ENCODE measurements around the gene ANKRD9. TPM values are rescaled to one million over a fixed set of nuclear protein-coding genes. Genes with fewer than 3 reads are reported as not detected.
A peak's percentile ranks its signal among the peaks of the same experiment; 100 is the strongest.
"Not testable (repeated sequence)": the region's sequence is repeated elsewhere in the genome, so short reads cannot be mapped to it uniquely, and the experiment has no call there.

ANKRD9 gene
- total RNA-seq, 8 experiments from 2014 or later = 1.7 to 12.7 (median 7.6) TPM

DNA sequence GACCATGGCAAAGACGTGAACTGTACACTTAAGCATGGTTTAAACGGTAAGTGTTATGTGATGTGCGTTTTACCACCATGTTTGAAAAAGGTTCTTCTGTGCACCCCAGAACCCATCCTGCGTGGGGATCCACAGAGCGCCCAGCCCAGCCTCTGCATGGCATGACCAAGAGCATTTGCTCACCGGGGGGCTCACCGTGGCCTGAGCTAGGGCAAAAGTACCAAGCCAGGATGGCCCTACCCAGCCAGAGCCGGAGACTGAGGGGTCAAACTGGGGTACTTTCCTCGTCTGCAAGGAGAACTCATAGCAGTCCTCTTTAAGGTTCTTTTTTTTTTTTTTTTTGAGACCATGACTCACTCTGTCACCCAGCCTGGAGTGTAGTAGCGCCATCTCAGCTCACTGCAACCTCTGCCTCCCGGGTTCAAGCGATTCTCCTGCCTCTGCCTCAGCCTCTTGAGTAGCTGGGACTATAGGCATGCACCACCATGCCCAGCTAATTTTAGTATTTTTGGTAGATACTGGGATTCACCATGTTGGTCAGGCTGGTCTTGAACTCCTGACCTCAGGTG, 16.4 kb upstream of the ANKRD9 start:
- in situ Hi-C loops (cut with MboI; ENCODE audit: low pct_unique_long_range_greater_than_20kb in 2 of 9, low sequenced_read_pairs in 9 of 9, unreplicated experiment in 9 of 9) = no loop called here
- H3K4me3 ChIP-seq = no peak overlapping the region
- ATAC-seq (replicated peaks in 6 of 8) = no peak
- H3K27ac ChIP-seq = no peak overlapping the region
- WGBS, 10 experiments = 67 to 100% (median 84%) methylated on average over 2 to 11 of the region's 12 CpGs; no CpG with 5 or more reads in 1 of the 10 experiments
- H3K4me1 ChIP-seq (replicated peaks in 1 of 2) = peaks cover 3% of the 10 kb centered on the region in 2 donors

GRCh38 chr14:102525219-102525928, 15.8 kb upstream of the ANKRD9 start:
- peak overlapping the region; percentile 14 to 44 for H3K27ac ChIP-seq

DNA sequence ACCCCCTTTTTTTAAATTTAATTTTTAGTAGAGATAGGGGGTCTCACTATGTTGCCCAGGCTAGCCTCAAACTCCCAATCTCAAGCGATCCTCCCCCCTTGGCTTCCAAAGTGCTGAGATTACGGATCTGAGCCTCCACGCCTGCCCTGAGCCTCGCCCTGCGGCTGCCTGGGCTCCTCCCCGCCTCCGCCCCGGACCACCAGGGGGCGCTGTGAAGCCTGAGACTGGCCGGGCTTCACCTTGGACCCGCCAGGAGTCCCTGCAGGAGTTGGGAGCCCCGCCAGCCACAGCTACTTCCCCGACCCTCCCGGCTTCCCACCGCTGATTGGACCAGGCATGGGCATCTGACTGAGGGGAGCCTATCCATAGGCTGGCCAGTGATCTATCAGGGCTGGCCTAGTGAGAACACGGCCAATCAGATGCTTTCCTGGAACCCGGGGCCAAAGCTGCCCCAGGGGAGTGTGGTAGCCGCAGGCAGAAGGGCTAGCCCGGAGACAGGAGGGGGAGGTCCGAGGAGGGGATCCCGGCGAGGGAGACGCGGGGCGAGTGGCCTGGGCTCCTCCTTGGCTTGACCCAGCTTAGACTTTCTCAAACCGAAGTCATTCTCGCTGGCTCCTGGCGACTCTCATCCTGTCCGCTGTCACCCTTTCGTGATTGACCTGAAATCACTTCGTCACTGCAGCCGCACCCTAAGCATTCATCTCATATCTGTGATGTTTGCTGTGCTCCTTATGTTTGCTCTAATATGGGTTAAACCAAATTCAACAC, 15.1 kb upstream of the ANKRD9 start:
- in situ Hi-C loops (cut with MboI; ENCODE audit: low pct_unique_long_range_greater_than_20kb in 2 of 9, low sequenced_read_pairs in 9 of 9, unreplicated experiment in 9 of 9) = no loop called here
- 0% methylated on average over 3 to 8 of the region's 32 CpGs; no CpG with 5 or more reads in 4 of the 10 experiments for WGBS, 10 experiments
- peaks cover 3% of the 10 kb centered on the region in 2 donors for H3K4me1 ChIP-seq (replicated peaks in 1 of 2)
- H3K27ac ChIP-seq = peak overlapping the region; percentile 16 to 44
- peak overlapping the region; percentile 43 to 51 (median 47) for H3K4me3 ChIP-seq
- peak; percentile 88 to 99 (median 98) for ATAC-seq (replicated peaks in 6 of 8)

More at GRCh38 chr14:102525219-102525928, 15.8 kb upstream of the ANKRD9 start:
- peak; percentile 2 to 35 (median 8) for ATAC-seq (replicated peaks in 6 of 8)
- 0 to 33% (median 9%) methylated on average over 1 to 10 of the region's 11 CpGs; no CpG with 5 or more reads in 1 of the 10 experiments for WGBS, 10 experiments
- H3K4me1 ChIP-seq (replicated peaks in 1 of 2) = peaks cover 3% of the 10 kb centered on the region in 2 donors
- peak overlapping the region; percentile 43 to 51 (median 47) for H3K4me3 ChIP-seq
- in situ Hi-C loops (cut with MboI; ENCODE audit: low pct_unique_long_range_greater_than_20kb in 2 of 9, low sequenced_read_pairs in 9 of 9, unreplicated experiment in 9 of 9) = no loop called here

GRCh38 chr14:102523569-102524450, 14.2 kb upstream of the ANKRD9 start:
- ATAC-seq (replicated peaks in 6 of 8) = no peak
- WGBS, 10 experiments = 30 to 93% (median 62%) methylated on average over 1 to 9 of the region's 34 CpGs; no CpG with 5 or more reads in 5 of the 10 experiments
- Histone ChIP-seq H3K4me1 (replicated peaks in 1 of 2) (peaks cover 3% of the 10 kb centered on the region in 2 donors), H3K4me3 (peak overlapping the region in 4 of 5 donors; percentile 5 to 51 (median 48)), H3K27ac (peak overlapping the region in 1 of 2 donors; percentile 16)
- in situ Hi-C loops (cut with MboI; ENCODE audit: low pct_unique_long_range_greater_than_20kb in 2 of 9, low sequenced_read_pairs in 9 of 9, unreplicated experiment in 9 of 9) = no loop called here

GRCh38 chr14:102523200-102523568, 13.6 kb upstream of the ANKRD9 start:
- Histone ChIP-seq H3K4me3 (no peak overlapping the region), H3K27ac (no peak overlapping the region), H3K4me1 (replicated peaks in 1 of 2) (peaks cover 3% of the 10 kb centered on the region in 2 donors)
- 55 to 100% (median 83%) methylated on average over 1 to 3 of the region's 3 CpGs; no CpG with 5 or more reads in 2 of the 10 experiments for WGBS, 10 experiments
- in situ Hi-C loops (cut with MboI; ENCODE audit: low pct_unique_long_range_greater_than_20kb in 2 of 9, low sequenced_read_pairs in 9 of 9, unreplicated experiment in 9 of 9) = no loop called here
- ATAC-seq (replicated peaks in 6 of 8) = no peak

DNA sequence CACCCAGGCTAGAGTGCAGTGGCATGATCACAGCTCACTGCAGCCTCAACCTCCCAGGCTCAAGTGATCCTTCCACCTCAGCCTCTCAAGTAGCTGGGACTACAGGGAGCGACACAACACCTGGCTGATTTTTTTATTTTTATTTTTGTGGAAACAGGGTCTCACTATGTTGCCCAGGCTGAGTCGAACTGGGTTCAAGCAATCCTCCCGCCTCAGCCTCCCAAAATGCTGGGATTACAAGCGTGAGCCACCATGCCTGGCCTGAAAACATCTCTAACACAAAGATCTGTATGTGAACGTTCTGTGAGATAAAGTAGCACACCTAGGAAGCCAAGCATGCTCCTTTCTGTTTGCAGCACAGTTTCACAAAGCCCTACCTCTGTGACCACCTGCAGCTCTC, 10.1 kb upstream of the ANKRD9 start:
- not testable (repeated sequence) for H3K27ac ChIP-seq; H3K4me3 ChIP-seq; H3K4me1 ChIP-seq (replicated peaks in 1 of 2); ATAC-seq (replicated peaks in 6 of 8)
- in situ Hi-C loops (cut with MboI; ENCODE audit: low pct_unique_long_range_greater_than_20kb in 2 of 9, low sequenced_read_pairs in 9 of 9, unreplicated experiment in 9 of 9) = loop anchor here in 2 of 9 experiments (10.0 kb wide), 1 partner anchor 75 kb away; no protein-coding TSS in a partner anchor
- 66 to 100% (median 87%) methylated on average over 1 to 5 of the region's 5 CpGs; no CpG with 5 or more reads in 2 of the 10 experiments for WGBS, 10 experiments

DNA sequence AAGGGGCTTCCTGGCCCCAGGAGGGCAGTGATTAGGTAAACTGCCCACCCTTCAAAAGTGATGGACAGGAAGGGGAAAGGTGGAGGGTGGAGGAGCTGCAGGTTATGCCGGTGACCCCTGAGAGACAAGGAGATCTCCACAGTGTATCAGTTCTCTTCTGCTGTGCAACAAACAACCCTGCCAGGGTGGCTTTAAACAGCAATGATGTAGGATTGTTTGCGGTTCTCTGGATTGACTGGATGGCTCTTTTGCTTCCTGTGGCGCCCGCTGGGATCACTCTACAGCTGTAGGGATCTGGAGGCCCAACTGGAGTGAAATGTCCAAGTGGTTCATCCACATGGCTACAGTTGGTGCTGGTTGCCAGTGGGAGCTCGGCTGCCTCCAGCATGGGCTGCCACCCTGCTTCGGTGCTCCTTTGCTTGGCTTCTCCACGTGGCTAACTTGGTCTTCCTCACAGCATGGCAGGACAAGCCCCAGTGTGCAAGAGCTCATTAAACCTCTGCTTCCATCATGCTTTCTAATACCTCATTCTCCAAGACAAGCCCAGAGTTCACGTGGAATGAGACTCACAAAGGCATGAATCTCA, 8.6 kb upstream of the ANKRD9 start:
- WGBS, 10 experiments = 67 to 91% (median 90%) methylated on average over 2 to 7 of the region's 8 CpGs; no CpG with 5 or more reads in 4 of the 10 experiments
- Histone ChIP-seq H3K4me3 (no peak overlapping the region), H3K27ac (no peak overlapping the region), H3K4me1 (replicated peaks in 1 of 2) (peaks cover 0 to 2% of the 10 kb centered on the region in 2 donors)
- no peak for ATAC-seq (replicated peaks in 6 of 8)
- in situ Hi-C loops (cut with MboI; ENCODE audit: low pct_unique_long_range_greater_than_20kb in 2 of 9, low sequenced_read_pairs in 9 of 9, unreplicated experiment in 9 of 9) = loop anchor here in 2 of 9 experiments (10.0 kb wide), 1 partner anchor 73 kb away; no protein-coding TSS in a partner anchor

GRCh38 chr14:102517392-102518062, 8.0 kb upstream of the ANKRD9 start:
- no peak overlapping the region for H3K27ac ChIP-seq
- in situ Hi-C loops (cut with MboI; ENCODE audit: low pct_unique_long_range_greater_than_20kb in 2 of 9, low sequenced_read_pairs in 9 of 9, unreplicated experiment in 9 of 9) = loop anchor here in 2 of 9 experiments (10.0 kb wide), 1 partner anchor 73 kb away; no protein-coding TSS in a partner anchor
- peak in 6 of 8 experiments; percentile 11 to 48 (median 26) for ATAC-seq (replicated peaks in 6 of 8)

GRCh38 chr14:102516531-102517391, 7.2 kb upstream of the ANKRD9 start:
- H3K27ac ChIP-seq = no peak overlapping the region
- peaks cover 0 to 2% of the 10 kb centered on the region in 2 donors for H3K4me1 ChIP-seq (replicated peaks in 1 of 2)
- peak overlapping the region; percentile 46 to 71 (median 62) for H3K4me3 ChIP-seq
- WGBS, 10 experiments = 0 to 60% (median 3%) methylated on average over 1 to 26 of the region's 95 CpGs; no CpG with 5 or more reads in 7 of the 10 experiments
- peak; percentile 82 to 94 (median 86) for ATAC-seq (replicated peaks in 6 of 8)
- in situ Hi-C loops (cut with MboI; ENCODE audit: low pct_unique_long_range_greater_than_20kb in 2 of 9, low sequenced_read_pairs in 9 of 9, unreplicated experiment in 9 of 9) = loop anchor here in 2 of 9 experiments (10.0 kb wide), 1 partner anchor 72 kb away; no protein-coding TSS in a partner anchor

More at GRCh38 chr14:102517392-102518062, 8.0 kb upstream of the ANKRD9 start:
- peaks cover 0 to 2% of the 10 kb centered on the region in 2 donors for H3K4me1 ChIP-seq (replicated peaks in 1 of 2)
- WGBS, 10 experiments = 58 to 60% methylated on average over 3 to 11 of the region's 37 CpGs; no CpG with 5 or more reads in 8 of the 10 experiments
- peak overlapping the region; percentile 46 to 71 (median 62) for H3K4me3 ChIP-seq

DNA sequence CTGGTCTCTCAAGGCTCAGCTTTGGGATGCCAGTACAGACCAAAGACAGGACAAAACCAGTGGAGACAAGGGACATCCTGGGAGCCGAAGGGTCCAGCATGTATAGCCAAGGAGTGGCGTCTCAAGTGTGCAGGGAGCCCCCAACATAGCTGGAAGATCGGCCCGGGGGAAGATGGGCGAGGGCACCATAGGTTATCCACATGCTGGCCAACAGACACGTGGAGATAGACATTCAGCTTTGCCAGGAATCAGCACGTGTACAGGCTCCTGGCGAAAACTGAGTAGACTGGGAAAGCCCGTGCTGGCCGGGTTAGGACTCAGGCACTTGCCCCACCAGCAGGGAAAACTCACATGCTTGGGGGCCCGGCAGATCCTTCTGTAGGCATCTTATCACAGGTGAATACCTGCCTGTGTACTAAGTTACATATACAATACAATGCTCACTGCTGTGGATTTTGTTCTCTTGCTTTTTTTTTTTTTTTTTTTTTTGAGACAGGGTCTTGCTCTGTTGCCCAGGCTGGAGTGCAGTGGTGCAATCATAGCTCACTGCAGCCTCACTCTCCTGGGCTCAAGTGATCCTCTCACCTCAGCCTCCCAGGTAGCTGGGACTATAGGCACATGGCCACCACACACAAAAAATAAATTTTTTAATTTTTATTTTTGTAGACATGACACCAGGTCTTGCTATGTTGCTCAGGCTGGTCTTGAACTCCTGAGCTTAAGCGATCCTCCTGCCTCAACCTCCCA, 5.6 kb upstream of the ANKRD9 start:
- no peak for ATAC-seq (replicated peaks in 6 of 8)
- Histone ChIP-seq H3K27ac (no peak overlapping the region), H3K4me1 (replicated peaks in 1 of 2) (peaks cover 0 to 11% of the 10 kb centered on the region in 2 donors), H3K4me3 (no peak overlapping the region)
- in situ Hi-C loops (cut with MboI; ENCODE audit: low pct_unique_long_range_greater_than_20kb in 2 of 9, low sequenced_read_pairs in 9 of 9, unreplicated experiment in 9 of 9) = loop anchor here in 2 of 9 experiments (10.0 kb wide), 1 partner anchor 70 kb away; no protein-coding TSS in a partner anchor
- WGBS, 10 experiments = 72 to 100% (median 85%) methylated on average over 1 to 7 of the region's 12 CpGs; no CpG with 5 or more reads in 2 of the 10 experiments

Measured in motor neuron (in vitro differentiated cells).